Vagina (tissue), 2 donors: Measurements from ENCODE around the gene BIRC5. TPM values are rescaled to one million over a fixed set of nuclear protein-coding genes. Genes with fewer than 3 reads are reported as not detected.

Experiments
- DNase-seq, 2 donors: peaks; one replicate each; pipeline ENCODE4 v3.0.0-alpha.2; 2017; ENCODE audit errors: extremely low spot score in 2 of 2
- H3K27ac ChIP-seq: fragments of 200-600 bp; sonication (generic); one replicate; pipeline ENCODE4 v1.5.1; 2019
- H3K27me3 ChIP-seq: fragments of 200-600 bp; sonication (generic); one replicate; pipeline ENCODE4 v1.5.1; 2019
- H3K36me3 ChIP-seq, 2 donors: fragments of 200-600 bp; sonication (generic); one replicate each; pipeline ENCODE4 v1.5.1; 2017 to 2019
- H3K4me1 ChIP-seq: fragments of 200-600 bp; sonication (generic); one replicate; pipeline ENCODE4 v1.5.1; 2019
- H3K4me3 ChIP-seq, 2 donors: fragments of 200-600 bp; sonication (generic); 1 replicate in 1 of 2; 2 replicates in 1 of 2; pipeline ENCODE4 v1.5.1; 2016 to 2019
- H3K9me3 ChIP-seq: fragments of 200-600 bp; sonication (generic); one replicate; pipeline ENCODE4 v1.5.1; 2019
- CTCF ChIP-seq, 3 experiments: fragments of 450-650 bp in 2 of 3; fragments of 200-600 bp in 1 of 3; sonication (generic) in 1 of 3; IDR thresholded peaks; one replicate each; pipeline ENCODE4 v1.5.1; 2017 to 2019; ENCODE audit warnings: antibody characterized with exemption in 3 of 3, mild to moderate bottlenecking in 2 of 3, moderate library complexity in 2 of 3
- POLR2A ChIP-seq, 2 donors: fragments of 450-650 bp; IDR thresholded peaks; one replicate each; pipeline ENCODE4 v1.6.1; 2017; ENCODE audit warnings: antibody characterized with exemption in 2 of 2, mild to moderate bottlenecking in 2 of 2, moderate library complexity in 2 of 2
- POLR2AphosphoS5 ChIP-seq, 2 donors: sonication (generic); formaldehyde crosslinking; IDR thresholded peaks; one replicate each; pipeline ENCODE4 v1.9.0; 2017; ENCODE audit warnings: antibody characterized with exemption in 2 of 2, mild to moderate bottlenecking in 2 of 2, low read depth in 1 of 2; ENCODE audit not compliant: insufficient read depth in 1 of 2
- intact Hi-C: fragments of 100-400 bp; cut with DNase I; formaldehyde crosslinking; loops from one replicate; pipeline ENCODE4 v1.15.1; 2023
- total RNA-seq: library from RNA; depleted of rRNA; stranded (reverse); fragments of >200 nt; gene quantifications from one replicate; pipeline ENCODE4 v1.2.3, GENCODE V29; 2016

BIRC5 gene
- total RNA-seq, 1 donor from 2014 or later = 3.4 TPM

- Histone ChIP-seq H3K9me3 (no peaks in the 10 kb centered on the region), H3K4me1 (peaks cover 12% of the 10 kb centered on the region), H3K36me3 (no peaks in the 10 kb centered on the region), H3K4me3 (no peak overlapping the region), H3K27ac (no peak overlapping the region), H3K27me3 (no peaks in the 10 kb centered on the region)
- TF ChIP-seq POLR2AphosphoS5 (IDR thresholded peaks at IDR 0.05; ENCODE audit: insufficient read depth in 1 of 2, low read depth in 1 of 2) (no peak), POLR2A (IDR thresholded peaks at IDR 0.05) (no peak), CTCF (IDR thresholded peaks at IDR 0.05) (no peak)
- no peak for DNase-seq
- intact Hi-C loops = loop anchor here (10.0 kb wide), 1 partner anchor 505 kb away; no protein-coding TSS in a partner anchor
Measured at GRCh38 chr17:78210111-78210510, 3.9 kb upstream of the BIRC5 start.

- TF ChIP-seq POLR2A (IDR thresholded peaks at IDR 0.05) (no peak), CTCF (IDR thresholded peaks at IDR 0.05) (no peak), POLR2AphosphoS5 (IDR thresholded peaks at IDR 0.05; ENCODE audit: insufficient read depth in 1 of 2, low read depth in 1 of 2) (no peak)
- intact Hi-C loops = loop anchor here (10.0 kb wide), 1 partner anchor 506 kb away; no protein-coding TSS in a partner anchor
- Histone ChIP-seq H3K4me1 (peaks cover 12% of the 10 kb centered on the region), H3K4me3 (no peak overlapping the region), H3K27me3 (no peaks in the 10 kb centered on the region), H3K36me3 (no peaks in the 10 kb centered on the region), H3K9me3 (no peaks in the 10 kb centered on the region), H3K27ac (no peak overlapping the region)
- no peak for DNase-seq
Measured at GRCh38 chr17:78211032-78211431, 3.0 kb upstream of the BIRC5 start.

- no peak overlapping the region for H3K27ac ChIP-seq
Measured at GRCh38 chr17:78214706-78215061, 631 bp downstream of the BIRC5 start.

GRCh38 chr17:78219396-78220150 lies 5.5 kb downstream of the BIRC5 start:
- no peak for DNase-seq
- TF ChIP-seq CTCF (IDR thresholded peaks at IDR 0.05) (no peak), POLR2A (IDR thresholded peaks at IDR 0.05) (no peak), POLR2AphosphoS5 (IDR thresholded peaks at IDR 0.05; ENCODE audit: insufficient read depth in 1 of 2, low read depth in 1 of 2) (no peak)
- intact Hi-C loops = loop anchor here (10.0 kb wide), 1 partner anchor 515 kb away; no protein-coding TSS in a partner anchor
- Histone ChIP-seq H3K36me3 (no peaks in the 10 kb centered on the region), H3K4me3 (no peak overlapping the region), H3K27ac (no peak overlapping the region), H3K9me3 (no peaks in the 10 kb centered on the region), H3K4me1 (peaks cover 1% of the 10 kb centered on the region), H3K27me3 (no peaks in the 10 kb centered on the region)

More at GRCh38 chr17:78214706-78215061, 631 bp downstream of the BIRC5 start:
- intact Hi-C loops = loop anchor here (10.0 kb wide), 1 partner anchor 510 kb away; no protein-coding TSS in a partner anchor
- peak overlapping the region; percentile 40 to 51 for H3K4me3 ChIP-seq
- no peaks in the 10 kb centered on the region for H3K9me3 ChIP-seq
- DNase-seq = no peak
- TF ChIP-seq POLR2AphosphoS5 (IDR thresholded peaks at IDR 0.05; ENCODE audit: insufficient read depth in 1 of 2, low read depth in 1 of 2) (no peak), POLR2A (IDR thresholded peaks at IDR 0.05) (no peak), CTCF (IDR thresholded peaks at IDR 0.05) (no peak)
- peaks cover 12% of the 10 kb centered on the region for H3K4me1 ChIP-seq
- H3K27me3 ChIP-seq = no peaks in the 10 kb centered on the region
- no peaks in the 10 kb centered on the region for H3K36me3 ChIP-seq

- H3K4me1 ChIP-seq = no peaks in the 10 kb centered on the region
- H3K27me3 ChIP-seq = no peaks in the 10 kb centered on the region
- H3K9me3 ChIP-seq = no peaks in the 10 kb centered on the region
- intact Hi-C loops = no loop called here
- H3K27ac ChIP-seq = no peak overlapping the region
- H3K36me3 ChIP-seq = no peaks in the 10 kb centered on the region
- DNase-seq = no peak
- TF ChIP-seq POLR2A (IDR thresholded peaks at IDR 0.05) = no peak
- TF ChIP-seq CTCF (IDR thresholded peaks at IDR 0.05) = no peak
- no peak for TF ChIP-seq POLR2AphosphoS5 (IDR thresholded peaks at IDR 0.05; ENCODE audit: insufficient read depth in 1 of 2, low read depth in 1 of 2)
- H3K4me3 ChIP-seq = no peak overlapping the region
Measured at GRCh38 chr17:78223061-78223460, 9.0 kb downstream of the BIRC5 start.
